BLaER1 (cell line): ENCODE data around the gene TMEM163.
"Not testable (repeated sequence)": the region's sequence is repeated elsewhere in the genome, so short reads cannot be mapped to it uniquely, and the experiment has no call there.

Experiments used
- H3K27ac ChIP-seq: shearing (Covaris generic); formaldehyde crosslinking; 2 replicates; pipeline ENCODE4 v1.8.1; 2022
- H3K27me3 ChIP-seq: shearing (Covaris generic); formaldehyde crosslinking; 2 replicates; pipeline ENCODE4 v1.8.1; 2022
- H3K36me3 ChIP-seq: shearing (Covaris generic); formaldehyde crosslinking; 2 replicates; pipeline ENCODE4 v1.8.1; 2022
- H3K4me1 ChIP-seq: shearing (Covaris generic); formaldehyde crosslinking; 2 replicates; pipeline ENCODE4 v1.8.1; 2022
- H3K4me2 ChIP-seq: shearing (Covaris generic); formaldehyde crosslinking; 2 replicates; pipeline ENCODE4 v1.8.1; 2022
- H3K4me3 ChIP-seq: shearing (Covaris generic); formaldehyde crosslinking; 2 replicates; pipeline ENCODE4 v1.8.1; 2022
- H3K9ac ChIP-seq: shearing (Covaris generic); formaldehyde crosslinking; 2 replicates; pipeline ENCODE4 v1.8.1; 2022
- H3K9me3 ChIP-seq: shearing (Covaris generic); formaldehyde crosslinking; 2 replicates; pipeline ENCODE4 v1.8.1; 2022
- H4K20me1 ChIP-seq: shearing (Covaris generic); formaldehyde crosslinking; 2 replicates; pipeline ENCODE4 v1.8.1; 2022
- Cebpa-rat ChIP-seq: shearing (Covaris generic); IDR thresholded peaks from 2 replicates; pipeline ENCODE4 v1.8.1; 2022

TMEM163 gene

GRCh38 chr2:134518101-134518500, 200.7 kb downstream of the TMEM163 start:
- no peaks in the 10 kb centered on the region for H4K20me1 ChIP-seq
- no peaks in the 10 kb centered on the region for H3K27me3 ChIP-seq
- no peaks in the 10 kb centered on the region for H3K4me1 ChIP-seq
- H3K9me3 ChIP-seq: no peaks in the 10 kb centered on the region
- H3K36me3 ChIP-seq: no peaks in the 10 kb centered on the region
- H3K4me2 ChIP-seq: no peak overlapping the region
- H3K9ac ChIP-seq: no peak overlapping the region
- no peak for TF ChIP-seq Cebpa-rat
- no peak overlapping the region for H3K4me3 ChIP-seq
- H3K27ac ChIP-seq: no peak overlapping the region

- Histone ChIP-seq H3K36me3 (no peaks in the 10 kb centered on the region), H3K4me2 (no peak overlapping the region), H3K9me3 (no peaks in the 10 kb centered on the region), H3K4me3 (no peak overlapping the region), H3K27ac (no peak overlapping the region), H4K20me1 (no peaks in the 10 kb centered on the region), H3K4me1 (no peaks in the 10 kb centered on the region), H3K27me3 (no peaks in the 10 kb centered on the region), H3K9ac (no peak overlapping the region)
- no peak for TF ChIP-seq Cebpa-rat
These were observed 203.7 kb downstream of the TMEM163 start for GRCh38 chr2:134515137-134515536.

DNA sequence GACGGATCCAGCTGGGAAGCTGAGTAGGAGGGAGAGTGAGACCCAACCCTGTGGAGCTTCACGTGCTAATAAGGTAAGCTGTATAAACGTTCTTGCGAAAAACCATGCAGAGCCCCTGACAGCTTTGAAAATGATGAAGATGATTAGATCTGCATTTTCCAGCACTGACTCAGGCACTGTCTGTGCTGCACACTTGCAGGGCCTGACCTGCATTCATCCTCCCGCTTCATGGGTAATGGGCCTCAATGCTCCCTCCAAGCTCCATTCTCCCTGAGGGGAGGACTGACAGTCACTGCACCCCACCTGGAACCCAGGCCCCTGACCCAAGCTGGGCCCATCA, 205.4 kb downstream of the TMEM163 start:
- Histone ChIP-seq H3K4me2 (no peak overlapping the region), H3K4me1 (no peaks in the 10 kb centered on the region), H3K27ac (no peak overlapping the region)

GRCh38 chr2:134512734-134513464, 205.9 kb downstream of the TMEM163 start:
- H3K4me3 ChIP-seq: no peak overlapping the region
- no peaks in the 10 kb centered on the region for H3K4me1 ChIP-seq
- H3K36me3 ChIP-seq: no peaks in the 10 kb centered on the region
- no peaks in the 10 kb centered on the region for H3K27me3 ChIP-seq
- no peak for TF ChIP-seq Cebpa-rat
- H3K27ac ChIP-seq: no peak overlapping the region
- H3K4me2 ChIP-seq: no peak overlapping the region
- no peak overlapping the region for H3K9ac ChIP-seq
- H3K9me3 ChIP-seq: no peaks in the 10 kb centered on the region
- H4K20me1 ChIP-seq: no peaks in the 10 kb centered on the region

More for the DNA sequence above, 205.4 kb downstream of the TMEM163 start:
- Histone ChIP-seq H4K20me1 (no peaks in the 10 kb centered on the region), H3K36me3 (no peaks in the 10 kb centered on the region), H3K9ac (no peak overlapping the region), H3K9me3 (no peaks in the 10 kb centered on the region), H3K27me3 (no peaks in the 10 kb centered on the region), H3K4me3 (no peak overlapping the region)
- TF ChIP-seq Cebpa-rat: no peak

DNA sequence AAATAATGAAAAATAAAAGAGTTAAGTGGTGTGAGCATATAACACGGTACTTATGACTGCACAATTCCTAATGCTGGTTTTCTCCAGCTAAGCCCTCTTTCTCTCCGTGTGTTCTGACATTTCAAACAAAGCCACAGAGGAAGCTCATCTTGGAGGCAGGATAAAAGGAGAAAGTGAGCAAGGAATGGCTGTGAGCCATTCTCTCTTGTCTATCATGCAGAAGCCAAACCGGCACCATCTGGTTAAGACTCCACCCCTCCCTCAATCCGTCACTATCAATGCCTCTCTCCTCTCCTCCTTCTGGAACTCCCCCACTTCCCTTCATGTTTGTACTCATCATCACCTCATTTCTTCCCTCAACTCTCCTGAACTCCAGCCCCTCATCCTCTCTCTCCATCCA, 210.4 kb downstream of the TMEM163 start:
- no peak overlapping the region for H3K27ac ChIP-seq
- H4K20me1 ChIP-seq: no peaks in the 10 kb centered on the region
- no peaks in the 10 kb centered on the region for H3K9me3 ChIP-seq
- TF ChIP-seq Cebpa-rat: no peak
- peaks cover 8% of the 10 kb centered on the region for H3K4me1 ChIP-seq
- H3K36me3 ChIP-seq: no peaks in the 10 kb centered on the region
- H3K4me3 ChIP-seq: no peak overlapping the region
- no peak overlapping the region for H3K9ac ChIP-seq
- H3K27me3 ChIP-seq: no peaks in the 10 kb centered on the region
- H3K4me2 ChIP-seq: no peak overlapping the region

DNA sequence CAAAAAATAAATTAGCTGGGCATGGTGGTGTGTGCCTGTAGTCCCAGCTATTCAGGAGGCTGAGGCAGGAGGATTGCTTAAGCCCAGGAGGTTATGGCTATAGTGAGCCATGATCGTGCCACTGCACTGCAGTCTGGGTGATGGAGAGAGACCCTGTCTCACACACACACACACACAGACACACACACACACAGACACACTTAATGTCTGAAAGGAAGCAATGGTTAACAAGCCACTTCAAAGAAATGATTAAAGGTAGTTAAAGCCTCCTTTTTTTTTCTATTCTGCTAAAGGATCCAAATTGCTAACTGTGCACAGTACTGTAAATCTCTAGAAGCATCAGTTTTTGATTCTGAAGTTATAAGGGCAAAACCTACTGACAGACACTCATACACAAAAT, 211.1 kb downstream of the TMEM163 start:
- no peak overlapping the region for H3K27ac ChIP-seq
- no peak overlapping the region for H3K4me2 ChIP-seq
- H3K4me1 ChIP-seq: peaks cover 8% of the 10 kb centered on the region
- H4K20me1 ChIP-seq: no peaks in the 10 kb centered on the region
- no peak overlapping the region for H3K4me3 ChIP-seq
- no peaks in the 10 kb centered on the region for H3K36me3 ChIP-seq
- H3K9ac ChIP-seq: no peak overlapping the region
- no peaks in the 10 kb centered on the region for H3K9me3 ChIP-seq
- TF ChIP-seq Cebpa-rat: no peak
- H3K27me3 ChIP-seq: no peaks in the 10 kb centered on the region

GRCh38 chr2:134507159-134507558, 211.6 kb downstream of the TMEM163 start:
- H3K27ac ChIP-seq, H3K36me3 ChIP-seq, H3K4me2 ChIP-seq, H3K9ac ChIP-seq, H3K4me3 ChIP-seq, H4K20me1 ChIP-seq, H3K27me3 ChIP-seq, H3K4me1 ChIP-seq, H3K9me3 ChIP-seq: not testable (repeated sequence)

- TF ChIP-seq Cebpa-rat: no peak
- no peaks in the 10 kb centered on the region for H3K27me3 ChIP-seq
- no peaks in the 10 kb centered on the region for H4K20me1 ChIP-seq
- no peak overlapping the region for H3K27ac ChIP-seq
- H3K4me2 ChIP-seq: no peak overlapping the region
- H3K4me1 ChIP-seq: peaks cover 8% of the 10 kb centered on the region
- no peak overlapping the region for H3K4me3 ChIP-seq
- H3K36me3 ChIP-seq: no peaks in the 10 kb centered on the region
- no peak overlapping the region for H3K9ac ChIP-seq
- no peaks in the 10 kb centered on the region for H3K9me3 ChIP-seq
These were observed 213.4 kb downstream of the TMEM163 start for GRCh38 chr2:134505446-134505845.

DNA sequence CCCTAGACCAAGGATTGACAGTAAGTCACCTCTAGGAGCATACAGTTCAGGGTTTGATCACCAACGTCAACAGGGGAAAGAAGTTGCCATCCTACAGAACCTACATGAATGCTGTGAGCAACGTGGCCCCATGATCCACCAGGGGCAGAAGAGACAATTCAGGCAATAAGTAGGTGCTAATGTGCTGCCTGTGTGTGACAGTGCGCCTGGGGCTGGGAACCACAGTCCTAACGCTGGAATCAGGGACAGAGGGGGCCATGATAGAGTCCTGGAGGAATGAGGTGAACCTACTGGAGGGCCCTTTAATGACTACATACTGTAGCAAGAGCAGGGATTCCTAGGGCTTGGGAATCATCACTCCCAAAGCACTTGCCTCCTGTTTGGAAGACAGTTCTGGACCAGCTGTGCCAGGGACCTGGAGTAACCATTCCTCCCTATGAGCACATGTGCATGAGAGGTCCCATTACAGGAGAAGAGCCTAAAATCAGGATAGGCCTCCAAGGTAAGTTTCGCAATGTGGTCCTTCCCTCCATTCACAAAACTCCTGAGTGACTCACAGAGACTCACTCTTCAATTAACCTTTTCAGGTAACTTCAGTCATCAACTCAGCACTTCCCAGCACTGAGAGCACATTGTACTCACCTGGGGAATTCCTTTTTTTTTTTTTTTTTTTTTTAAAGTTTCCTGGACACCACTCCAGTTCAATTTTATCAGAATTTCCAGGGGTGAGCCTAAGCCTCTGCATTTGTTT, 214.0 kb downstream of the TMEM163 start:
- H4K20me1 ChIP-seq: no peaks in the 10 kb centered on the region
- no peak overlapping the region for H3K27ac ChIP-seq
- no peaks in the 10 kb centered on the region for H3K9me3 ChIP-seq
- peaks cover 8% of the 10 kb centered on the region for H3K4me1 ChIP-seq
- TF ChIP-seq Cebpa-rat: no peak
- no peak overlapping the region for H3K4me3 ChIP-seq
- H3K9ac ChIP-seq: no peak overlapping the region
- H3K27me3 ChIP-seq: no peaks in the 10 kb centered on the region
- no peak overlapping the region for H3K4me2 ChIP-seq
- H3K36me3 ChIP-seq: no peaks in the 10 kb centered on the region

DNA sequence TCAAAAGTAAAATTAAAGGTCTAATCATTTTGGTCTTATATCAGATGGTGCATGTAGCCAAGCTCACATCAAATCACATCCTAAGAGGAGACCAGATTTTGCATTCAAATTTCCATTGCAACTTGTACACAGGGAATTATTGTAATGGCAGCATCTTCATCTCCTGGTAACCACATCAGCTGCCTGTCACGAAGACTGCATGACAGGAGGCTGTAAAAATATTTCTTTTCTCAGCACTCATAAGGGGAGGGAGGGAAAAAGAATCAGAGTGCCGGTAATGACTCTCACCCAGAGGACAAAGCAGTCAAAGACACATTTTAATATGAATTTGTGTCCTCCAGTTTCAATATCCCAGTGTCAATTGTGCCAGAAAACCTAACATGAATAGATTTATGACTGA, 216.7 kb downstream of the TMEM163 start:
- Histone ChIP-seq H3K36me3 (no peaks in the 10 kb centered on the region), H3K27me3 (no peaks in the 10 kb centered on the region), H3K4me1 (peaks cover 8% of the 10 kb centered on the region), H4K20me1 (no peaks in the 10 kb centered on the region), H3K9me3 (no peaks in the 10 kb centered on the region), H3K27ac (no peak overlapping the region), H3K4me2 (no peak overlapping the region), H3K4me3 (no peak overlapping the region), H3K9ac (no peak overlapping the region)
- no peak for TF ChIP-seq Cebpa-rat
